OCI-M2 (cell line): ENCODE results near the gene ASAP2.

Experiments
- DNase-seq: peaks from one replicate; lab custom pipeline; 2025; ENCODE audit not compliant: unreplicated experiment; lab: John Stamatoyannopoulos, UW

Gene ASAP2

DNA sequence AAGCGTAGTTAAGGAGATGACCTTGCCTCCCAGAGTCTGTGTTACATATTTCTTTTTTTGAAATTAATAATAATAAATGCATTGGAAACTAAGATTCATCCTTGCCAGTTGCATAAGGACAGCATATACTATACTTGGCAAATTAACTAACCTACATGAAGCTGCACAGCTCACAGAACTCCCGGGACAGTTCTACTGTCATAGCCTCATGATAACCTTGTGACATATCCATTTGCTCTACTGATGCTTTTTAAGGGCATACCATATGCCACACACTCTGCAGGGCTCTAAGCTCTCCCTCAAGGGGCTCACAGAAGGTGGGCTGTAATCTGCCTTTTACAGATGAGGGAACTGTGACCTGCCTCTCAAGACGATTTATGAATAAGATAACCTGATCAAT lies 212.9 kb downstream of the ASAP2 start:
- no peak for DNase-seq

DNA sequence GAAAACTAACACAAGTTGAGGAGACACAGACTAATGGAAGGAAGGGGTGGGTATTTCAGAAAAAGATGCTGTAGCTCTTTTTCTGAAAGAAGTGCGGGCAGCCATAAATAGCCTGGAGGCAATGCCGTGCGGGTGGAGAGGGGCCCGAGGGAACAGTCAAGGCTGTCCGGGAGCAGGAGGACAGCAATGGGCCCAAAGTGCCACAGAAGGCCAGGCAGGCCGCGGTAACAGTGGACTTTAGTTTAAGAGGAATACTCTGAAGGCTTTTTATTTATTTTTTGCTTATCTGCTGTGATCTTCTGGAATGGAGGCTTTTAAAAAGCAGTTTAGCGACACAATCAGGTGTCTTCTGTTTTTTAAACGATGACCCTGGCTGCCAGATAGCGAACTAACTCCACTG lies 213.9 kb downstream of the ASAP2 start:
- DNase-seq: no peak

DNA sequence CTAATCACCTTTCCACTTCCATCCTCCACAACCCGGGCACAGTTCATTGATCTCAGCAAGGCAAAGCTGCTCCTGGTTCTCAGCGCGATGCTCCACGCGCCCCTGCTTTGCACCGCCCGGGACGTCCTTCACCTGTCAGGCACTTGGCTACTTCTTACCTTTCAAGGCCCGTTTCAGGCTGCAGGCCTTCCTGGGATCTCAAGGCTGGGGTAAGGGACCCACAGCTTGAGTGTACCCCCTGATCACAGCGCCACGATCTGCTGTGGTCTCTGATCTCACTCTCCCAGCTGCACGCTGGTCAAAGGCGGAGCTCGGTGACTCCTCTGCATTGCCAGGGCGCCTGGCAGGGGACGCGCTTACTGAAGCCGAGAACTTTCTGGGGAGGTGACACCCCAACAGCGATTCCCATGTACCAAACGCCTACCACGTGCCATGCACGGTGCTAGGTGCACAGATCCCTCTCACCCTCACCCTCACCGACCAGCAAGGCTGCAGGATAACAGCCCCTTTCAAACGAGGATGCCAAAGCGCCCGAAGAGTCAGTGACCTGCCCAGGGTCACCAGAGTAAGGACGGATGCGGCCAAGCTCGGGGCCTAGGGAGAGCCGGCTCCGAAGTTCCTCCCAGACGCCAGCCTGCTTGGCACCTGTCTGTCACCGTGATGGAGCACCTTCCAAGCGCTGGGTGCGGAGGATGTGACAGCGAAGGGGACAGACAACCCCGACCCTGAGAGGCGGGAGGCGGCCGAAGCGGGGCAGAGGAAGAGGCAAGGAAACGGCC lies 215.9 kb downstream of the ASAP2 start:
- no peak for DNase-seq

DNA sequence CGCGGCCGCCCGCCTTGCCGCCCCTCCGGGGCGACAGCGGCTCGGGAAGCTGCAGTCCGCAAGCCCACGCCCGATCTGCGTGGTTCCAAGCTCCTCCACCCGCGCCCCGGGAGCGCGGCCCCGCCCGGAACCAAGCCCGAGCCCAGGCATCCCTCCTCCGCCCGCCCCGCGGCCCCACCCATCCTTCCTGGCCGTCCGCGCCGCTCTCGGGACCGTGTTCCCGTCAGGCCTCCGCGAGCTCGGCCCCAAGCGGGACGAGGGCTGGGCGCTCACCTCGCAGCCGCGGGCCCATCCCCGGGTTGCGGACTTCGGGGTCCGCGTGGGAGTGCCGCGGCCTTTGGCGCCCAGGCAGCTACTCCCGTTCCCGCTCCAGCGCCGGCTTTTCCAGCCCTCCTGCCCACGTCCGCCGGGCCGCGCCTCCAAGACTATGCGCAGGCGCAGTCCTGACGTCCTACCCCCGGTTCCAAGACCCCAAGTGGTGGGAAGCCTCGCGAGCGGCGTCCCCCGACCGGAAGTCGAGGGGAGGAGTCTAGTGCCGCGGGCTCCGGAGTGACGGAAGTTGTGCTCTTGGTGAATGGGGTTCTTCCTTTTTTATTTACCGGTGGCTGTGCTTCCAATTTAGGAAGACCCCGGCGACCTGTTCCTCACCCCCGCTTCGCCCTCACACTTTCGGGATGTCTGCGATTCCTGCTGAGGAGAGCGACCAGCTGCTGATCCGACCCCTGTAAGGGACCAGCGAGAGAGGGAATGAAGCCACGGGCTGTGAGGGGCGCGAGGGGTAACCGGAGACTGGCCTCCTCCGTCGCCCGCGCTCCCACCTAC lies 216.7 kb downstream of the ASAP2 start, which contains the start of the genes CPSF3 and ITGB1BP1:
Gene CPSF3 (plus strand): TSS at position 555 of the 822 bp plus-strand sequence. CDS start 120 bp downstream, at position 675.
Gene ITGB1BP1 (minus strand): TSS at position 429 of the 822 bp plus-strand sequence. CDS start 4,831 bp downstream, outside the sequence.
- peak; percentile 42 for DNase-seq

DNA sequence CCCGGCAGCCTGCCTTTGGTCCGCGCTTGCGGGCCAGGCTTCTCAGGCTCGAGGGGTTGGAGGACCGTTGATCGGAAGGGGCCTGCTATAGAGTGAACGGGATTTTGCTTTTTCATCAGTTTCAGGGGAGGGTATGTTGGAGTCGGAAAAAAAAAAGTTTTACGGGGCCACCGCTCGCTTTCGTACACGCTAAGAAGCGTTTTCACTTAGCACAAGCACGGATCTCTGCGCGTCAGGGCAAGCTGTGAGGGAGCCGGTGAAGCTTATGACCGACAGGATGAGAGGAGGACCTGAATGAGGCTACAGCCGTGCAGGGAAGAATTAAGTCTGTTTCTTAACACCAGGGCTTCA lies 217.3 kb downstream of the ASAP2 start:
- DNase-seq: no peak

DNA sequence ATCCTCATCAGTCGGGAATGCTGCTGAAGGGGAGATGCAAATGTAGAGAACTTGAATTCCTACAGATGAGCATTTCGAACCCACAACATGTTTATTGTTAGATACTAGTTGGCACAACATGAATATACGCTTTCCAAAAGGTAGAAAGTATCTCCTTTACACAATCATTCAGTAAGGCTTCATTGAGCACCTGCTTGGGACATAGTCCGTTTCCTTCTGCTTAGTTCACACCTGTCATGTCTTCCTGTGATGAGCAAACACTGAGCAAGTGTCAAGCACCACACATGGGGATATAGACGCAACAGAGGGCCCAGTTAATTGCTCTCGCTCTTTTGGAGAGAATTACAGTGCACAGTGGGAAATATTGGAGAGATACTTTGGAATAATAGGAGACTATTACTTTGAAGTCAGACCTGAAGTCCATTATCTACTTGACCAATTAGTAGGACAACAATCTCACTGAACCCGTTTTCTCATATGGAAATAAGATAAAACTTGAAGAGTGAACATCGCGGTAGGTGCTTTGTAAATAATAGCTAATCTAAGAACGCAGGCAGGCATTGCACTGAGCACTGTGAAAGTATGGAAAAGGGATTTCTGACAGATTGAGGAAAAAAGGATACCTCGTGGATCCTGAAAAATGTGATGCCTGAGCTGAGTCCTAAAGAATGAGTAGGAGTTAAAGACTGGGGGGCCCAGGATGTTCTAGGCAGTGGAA lies 218.0 kb downstream of the ASAP2 start:
- DNase-seq: no peak

DNA sequence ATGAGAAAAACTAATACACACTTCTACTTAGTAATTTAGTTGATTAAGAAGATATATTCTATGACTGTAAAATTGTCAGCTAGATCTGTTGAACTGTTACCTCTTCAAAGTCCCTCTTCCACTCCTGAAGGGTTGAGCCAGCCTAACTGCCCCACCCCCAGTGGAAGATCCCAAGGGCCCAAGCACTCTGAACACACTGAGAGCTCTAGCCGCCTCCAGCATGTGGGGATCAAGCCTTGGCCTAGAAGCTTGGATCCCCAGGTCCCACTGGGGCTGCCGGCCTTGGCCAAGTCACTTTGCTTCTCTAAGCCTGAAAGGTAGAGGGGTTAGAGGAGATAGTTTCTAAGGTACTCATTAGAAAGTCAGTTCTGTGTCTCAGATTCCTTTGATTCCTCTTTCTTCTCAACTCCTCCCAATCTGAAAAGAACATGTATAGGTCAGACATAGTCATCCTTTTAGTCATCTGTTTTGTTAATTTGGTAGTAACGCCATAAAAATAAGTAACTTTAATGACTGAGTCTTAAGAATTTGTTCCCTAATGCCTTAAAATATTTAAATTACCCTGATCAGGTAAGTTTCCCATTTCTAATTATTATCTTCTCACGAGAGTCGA lies 222.5 kb downstream of the ASAP2 start:
- DNase-seq: no peak

DNA sequence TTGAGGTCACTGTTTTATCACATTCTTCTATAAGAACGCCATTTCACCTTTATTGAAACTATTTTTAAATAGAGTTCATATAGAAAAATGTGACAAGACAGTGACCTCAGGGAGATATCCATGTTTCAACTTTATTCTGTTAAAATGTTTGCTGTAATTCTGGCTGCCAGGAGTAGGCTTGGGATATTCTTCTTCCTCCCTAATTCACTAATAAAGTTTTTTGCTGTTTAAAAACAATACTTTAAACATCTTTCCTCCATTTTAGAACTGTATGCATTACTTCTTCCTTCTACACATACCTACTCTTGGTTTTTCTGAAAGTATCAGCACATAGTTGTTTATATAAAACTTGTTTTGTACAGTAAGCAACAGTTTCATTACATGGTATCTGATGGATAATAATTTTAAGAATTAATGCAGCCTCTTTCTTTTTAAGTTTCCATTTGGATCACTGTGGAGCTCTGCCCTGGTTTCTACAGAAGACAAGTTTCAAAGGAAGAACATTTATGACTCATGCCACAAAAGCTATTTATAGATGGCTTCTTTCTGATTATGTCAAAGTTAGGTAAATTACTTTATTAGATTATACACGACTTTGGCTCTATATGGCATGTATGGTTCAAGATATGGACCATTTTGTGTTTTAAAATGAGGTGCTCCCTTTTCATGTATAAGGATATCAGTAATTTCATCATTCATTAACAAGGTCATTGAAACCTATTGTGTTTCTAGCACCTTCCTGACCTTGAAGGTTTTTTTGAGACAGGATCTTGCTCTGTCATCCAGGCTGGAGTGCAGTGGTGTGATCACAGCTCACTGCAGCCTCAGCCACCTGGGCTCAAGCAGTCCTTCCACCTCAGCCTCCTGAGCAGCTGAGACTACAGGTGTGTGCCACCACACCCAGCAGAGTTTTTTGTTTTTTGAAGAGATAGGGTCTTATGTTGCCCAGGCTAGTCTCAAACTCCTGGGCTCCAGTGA lies 224.0 kb downstream of the ASAP2 start:
- no peak for DNase-seq

DNA sequence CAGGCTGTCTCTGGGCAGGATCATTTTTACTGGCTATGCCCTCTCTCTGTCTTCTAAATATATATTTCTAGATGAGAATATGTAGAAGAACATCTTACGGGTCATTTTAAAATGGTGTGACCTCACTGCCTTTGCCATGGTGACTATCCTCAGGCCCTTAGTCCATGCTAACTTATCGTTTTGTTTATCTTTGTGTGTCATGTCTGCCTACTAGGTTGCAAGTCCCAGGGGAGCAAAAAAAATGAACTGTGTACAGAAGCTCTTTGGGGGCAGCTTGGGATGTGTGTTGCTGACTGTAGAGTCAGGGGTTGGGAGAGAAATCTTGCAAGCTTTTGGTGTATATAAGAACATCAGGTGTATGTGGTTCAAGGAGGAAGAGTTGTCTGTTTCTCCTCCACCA lies 227.9 kb downstream of the ASAP2 start:
- DNase-seq: no peak

DNA sequence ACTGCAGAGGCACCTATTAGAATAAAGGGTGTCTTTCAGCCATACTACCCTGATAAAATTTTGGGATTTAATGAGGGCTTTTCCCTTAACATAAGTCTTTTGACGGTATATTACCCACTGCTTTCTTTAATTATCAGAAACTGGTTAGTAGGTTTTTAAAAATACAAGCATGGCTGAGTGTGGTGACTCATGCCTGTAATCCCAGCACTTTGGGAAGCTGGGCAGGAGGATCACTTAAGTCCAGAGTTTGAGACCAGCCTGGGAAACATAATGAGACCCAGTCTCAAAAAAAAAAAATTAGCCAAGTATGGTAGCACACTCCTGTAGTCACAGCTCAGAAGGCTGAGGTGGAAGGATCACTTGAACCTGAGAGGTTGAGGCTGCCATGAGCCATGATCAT lies 232.9 kb downstream of the ASAP2 start:
- DNase-seq: no peak

DNA sequence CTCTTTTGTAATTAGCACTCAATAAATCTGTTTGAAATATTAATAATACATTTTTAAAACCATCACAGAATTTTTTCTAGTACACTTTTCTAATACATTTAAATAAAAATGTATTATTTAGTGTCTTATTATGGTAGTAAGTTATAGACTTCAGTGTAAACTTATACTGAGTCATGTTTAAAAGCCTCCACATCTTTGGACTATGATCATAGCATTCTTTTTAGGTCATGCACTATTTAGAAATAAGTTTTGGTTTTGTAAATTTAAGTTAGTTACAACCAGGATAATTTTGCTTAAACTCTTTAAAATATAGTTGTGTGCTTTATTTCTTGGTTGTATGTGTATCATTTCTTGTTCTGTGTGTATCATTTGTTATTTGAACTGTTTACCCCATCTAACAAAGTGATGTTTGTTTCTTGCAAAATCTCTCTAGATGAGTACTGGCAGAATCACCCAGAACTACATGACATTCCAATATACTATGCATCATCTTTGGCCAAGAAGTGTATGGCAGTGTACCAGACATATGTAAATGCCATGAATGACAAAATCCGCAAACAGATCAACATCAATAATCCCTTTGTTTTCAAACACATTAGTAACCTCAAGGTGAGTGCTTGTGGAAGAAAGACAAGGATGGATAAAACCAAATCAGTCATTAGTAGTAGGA lies 233.6 kb downstream of the ASAP2 start:
- no peak for DNase-seq

DNA sequence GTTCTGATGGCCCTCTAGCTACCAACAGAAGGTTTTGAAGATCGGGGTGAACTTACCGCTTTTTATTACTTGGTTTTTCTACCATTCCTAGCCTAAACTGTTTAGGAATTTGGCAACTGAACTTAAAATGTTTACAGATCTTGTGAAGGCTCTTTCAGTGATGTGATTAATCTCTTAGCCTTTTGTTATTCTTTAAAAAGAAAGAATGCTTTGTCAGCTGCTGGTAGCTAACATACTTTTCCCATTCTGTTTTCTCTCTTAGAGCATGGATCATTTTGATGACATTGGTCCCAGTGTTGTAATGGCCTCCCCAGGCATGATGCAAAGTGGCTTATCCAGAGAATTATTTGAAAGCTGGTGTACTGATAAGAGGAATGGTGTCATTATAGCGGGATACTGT lies 234.9 kb downstream of the ASAP2 start:
- DNase-seq: no peak

DNA sequence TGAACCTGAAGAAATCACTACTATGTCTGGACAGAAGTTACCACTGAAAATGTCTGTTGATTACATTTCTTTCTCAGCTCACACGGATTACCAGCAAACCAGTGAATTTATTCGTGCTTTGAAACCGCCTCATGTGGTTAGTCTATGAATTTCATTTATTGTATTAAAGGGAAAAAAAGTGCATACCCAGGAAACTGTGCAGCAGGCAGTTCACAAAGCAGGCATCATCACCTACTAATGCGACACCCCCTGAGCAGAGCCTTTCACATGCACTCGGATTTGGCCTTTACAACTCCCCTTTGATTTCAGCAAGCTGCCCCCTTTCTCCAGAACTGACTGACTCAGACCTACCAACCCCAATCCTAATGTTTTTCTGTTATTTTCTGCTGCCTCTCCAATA lies 236.9 kb downstream of the ASAP2 start:
- no peak for DNase-seq

DNA sequence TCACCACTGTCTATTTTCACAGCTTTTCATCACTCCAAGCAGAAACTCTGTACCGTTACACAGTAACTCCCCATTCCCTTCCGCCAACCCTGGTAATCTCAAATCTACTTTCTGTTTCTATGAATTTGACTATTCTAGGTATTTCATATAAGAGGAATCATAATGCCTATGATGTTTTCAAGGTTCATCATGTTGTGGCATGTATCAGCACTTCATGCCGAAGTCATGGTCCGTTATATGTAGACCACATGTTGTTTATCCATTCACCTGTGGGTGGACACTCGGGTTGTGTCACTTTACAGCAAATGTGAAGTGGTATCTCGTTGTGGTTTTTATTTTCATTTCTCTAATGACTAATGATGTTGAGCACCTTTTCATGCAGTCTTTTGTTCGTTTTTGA lies 238.5 kb downstream of the ASAP2 start:
- DNase-seq: no peak

DNA sequence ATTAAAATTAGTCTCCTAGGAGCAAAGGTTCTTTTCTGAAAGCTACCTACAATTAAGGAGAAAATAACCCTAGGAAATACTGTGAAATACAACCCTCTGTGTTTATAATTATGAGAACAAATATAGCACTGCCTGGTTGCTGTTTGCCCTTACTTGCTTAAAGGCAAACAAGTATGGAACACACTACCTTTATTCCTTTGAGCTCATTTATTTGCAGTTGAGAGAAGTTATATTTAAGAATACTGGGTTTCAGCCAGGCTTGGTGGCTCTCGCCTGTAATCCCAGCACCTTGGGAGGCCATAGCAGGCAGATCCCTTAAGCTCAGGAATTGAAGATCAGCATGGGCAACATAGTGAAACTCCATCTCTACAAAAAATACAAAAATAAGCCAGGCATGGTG lies 244.6 kb downstream of the ASAP2 start:
- DNase-seq: no peak
